GM23338 (cell line): ENCODE data around the gene FOXF1. TPM values are rescaled to one million over a fixed set of nuclear protein-coding genes. Genes with fewer than 3 reads are reported as not detected.

ENCODE experiments used
- ATAC-seq: fragments of 200-7000 bp; cut with Tn5 transposase; 3 replicates; pipeline ENCODE4 v1.9.1; 2020
- DNase-seq: peaks from one replicate; pipeline ENCODE4 v3.0.0-alpha.2; 2015; ENCODE audit warnings: low spot score
- H2AFZ ChIP-seq: fragments of 200-600 bp; sonication (generic); 2 replicates; pipeline ENCODE4 v1.8.0; 2016; ENCODE audit warnings: antibody characterized with exemption, mild to moderate bottlenecking, moderate library complexity
- H3F3A ChIP-seq: fragments of 200-600 bp; sonication (generic); replicated peaks from 2 replicates; pipeline ENCODE4 v1.8.0; 2017; ENCODE audit warnings: antibody characterized with exemption, mixed run types, low read depth
- H3K27ac ChIP-seq: fragments of 200-600 bp; sonication (generic); 2 replicates; pipeline ENCODE4 v1.6.1; 2016; ENCODE audit warnings: low read depth
- H3K27me3 ChIP-seq: fragments of 200-600 bp; sonication (generic); 2 replicates; pipeline ENCODE4 v1.8.0; 2016; ENCODE audit warnings: mild to moderate bottlenecking, mixed run types, moderate library complexity; ENCODE audit not compliant: insufficient read depth
- H3K36me3 ChIP-seq: fragments of 200-600 bp; sonication (generic); 2 replicates; pipeline ENCODE4 v1.8.0; 2016; ENCODE audit warnings: mild to moderate bottlenecking; ENCODE audit not compliant: insufficient read depth
- H3K4me1 ChIP-seq: fragments of 200-600 bp; sonication (generic); 2 replicates; pipeline ENCODE4 v1.8.0; 2016; ENCODE audit warnings: mild to moderate bottlenecking, moderate library complexity; ENCODE audit not compliant: insufficient read depth
- H3K4me2 ChIP-seq: fragments of 200-600 bp; sonication (generic); 2 replicates; pipeline ENCODE4 v1.7.1; 2017; ENCODE audit warnings: mixed run types
- H3K4me3 ChIP-seq: fragments of 200-600 bp; sonication (generic); 2 replicates; pipeline ENCODE4 v1.6.1; 2016; ENCODE audit warnings: mixed run types
- H3K79me2 ChIP-seq: fragments of 200-600 bp; sonication (generic); replicated peaks from 2 replicates; pipeline ENCODE4 v1.8.0; 2017; ENCODE audit warnings: mild to moderate bottlenecking; ENCODE audit not compliant: insufficient read depth
- H3K9me2 ChIP-seq: fragments of 200-600 bp; sonication (generic); 2 replicates; pipeline ENCODE4 v1.8.0; 2017; ENCODE audit not compliant: insufficient read depth
- H4K20me1 ChIP-seq: fragments of 200-600 bp; sonication (generic); replicated peaks from 2 replicates; pipeline ENCODE4 v1.8.0; 2017; ENCODE audit warnings: mild to moderate bottlenecking; ENCODE audit not compliant: insufficient read depth
- H3K27ac Mint-ChIP-seq: 2 replicates; pipeline ENCODE4 v1.8.0; 2020; ENCODE audit warnings: inconsistent platforms, mild to moderate bottlenecking, moderate library complexity, mixed read lengths
- H3K27me3 Mint-ChIP-seq: 3 replicates; pipeline ENCODE4 v1.8.0; 2022; ENCODE audit warnings: low read depth, mild to moderate bottlenecking, moderate library complexity, mixed read lengths, inconsistent platforms; ENCODE audit not compliant: insufficient read depth, poor library complexity
- H3K36me3 Mint-ChIP-seq: 3 replicates; pipeline ENCODE4 v1.8.0; 2021; ENCODE audit warnings: low read depth, mild to moderate bottlenecking, inconsistent platforms, moderate library complexity, mixed read lengths
- H3K4me1 Mint-ChIP-seq: 3 replicates; pipeline ENCODE4 v1.8.0; 2020; ENCODE audit warnings: mild to moderate bottlenecking, inconsistent platforms, mixed read lengths
- H3K4me3 Mint-ChIP-seq: 3 replicates; pipeline ENCODE4 v1.8.0; 2021; ENCODE audit warnings: moderate library complexity, mild to moderate bottlenecking, inconsistent platforms, mixed read lengths
- H3K9me3 Mint-ChIP-seq: 3 replicates; pipeline ENCODE4 v1.8.0; 2020; ENCODE audit warnings: moderate library complexity, mild to moderate bottlenecking, inconsistent platforms, mixed read lengths
- CREB1 ChIP-seq: fragments of 250-450 bp; sonication (Bioruptor Pico); IDR thresholded peaks from 2 replicates; pipeline ENCODE4 v1.5.0; 2020; ENCODE audit warnings: low read depth, mild to moderate bottlenecking, moderate library complexity
- JUNB ChIP-seq: IDR thresholded peaks from one replicate; pipeline ENCODE4 v1.6.1; 2016; ENCODE audit warnings: antibody characterized with exemption; ENCODE audit not compliant: unreplicated experiment
- POLR2AphosphoS5 ChIP-seq: IDR thresholded peaks from 2 replicates; pipeline ENCODE4 v1.6.1; 2016; ENCODE audit warnings: antibody characterized with exemption, low read depth
- REST ChIP-seq: IDR thresholded peaks from one replicate; pipeline ENCODE4 v1.6.1; 2018; ENCODE audit warnings: antibody characterized with exemption; ENCODE audit not compliant: unreplicated experiment
- ZNF462 ChIP-seq: fragments of 250-450 bp; sonication (Bioruptor Pico); IDR thresholded peaks from 2 replicates; pipeline ENCODE4 v1.5.0; 2020; ENCODE audit warnings: mild to moderate bottlenecking, moderate library complexity
- polyA plus RNA-seq: library from polyadenylated mRNA; unstranded; fragments of >200 nt; fragmentation: Nextera tagmentation; extraction: Ambion mirVana; gene quantifications from 2 replicates; pipeline ENCODE4 v1.2.1, GENCODE V29; 2016
- total RNA-seq: library from RNA; depleted of rRNA; stranded (reverse); fragments of >200 nt; shearing (Covaris generic); gene quantifications from 2 replicates; pipeline ENCODE4 v1.2.3, GENCODE V29; 2014

Gene FOXF1
- total and polyA plus RNA-seq, 2 experiments from 2014 or later: 0.10 to 0.15 TPM

GRCh38 chr16:86537486-86537885 lies 27.2 kb downstream of the FOXF1 start:
- Histone ChIP-seq H3K36me3 (no peaks in the 10 kb centered on the region; the same call in 1 of the 2 replicates), H3K4me1 (no peaks in the 10 kb centered on the region), H3F3A (no peaks in the 10 kb centered on the region), H2AFZ (no peak overlapping the region), H3K4me3 (no peak overlapping the region), H4K20me1 (no peaks in the 10 kb centered on the region), H3K9me2 (no peaks in the 10 kb centered on the region), H3K27ac (no peak overlapping the region), H3K4me2 (no peak overlapping the region), H3K27me3 (no peaks in the 10 kb centered on the region), H3K79me2 (no peaks in the 10 kb centered on the region)
- DNase-seq (no peak), ATAC-seq (no peak)
- peaks cover 10% of the 10 kb centered on the region; the same call in 2 of the 3 replicates for H3K36me3 Mint-ChIP-seq
- H3K27ac Mint-ChIP-seq: no peak overlapping the region
- no peaks in the 10 kb centered on the region for H3K9me3 Mint-ChIP-seq
- no peak for TF ChIP-seq CREB1 (CRISPR knock-in tag)
- no peak for TF ChIP-seq REST
- no peak for TF ChIP-seq JUNB
- TF ChIP-seq POLR2AphosphoS5: no peak
- no peak for TF ChIP-seq ZNF462 (CRISPR knock-in tag)
- peaks cover 3% of the 10 kb centered on the region for H3K27me3 Mint-ChIP-seq
- no peaks in the 10 kb centered on the region for H3K4me1 Mint-ChIP-seq
- H3K4me3 Mint-ChIP-seq: no peak overlapping the region
